DOHH2 (cell line): ENCODE measurements around the gene CHD9NB.
"Not testable (repeated sequence)": the region's sequence is repeated elsewhere in the genome, so short reads cannot be mapped to it uniquely, and the experiment has no call there.

ENCODE experiments used
- H3F3A ChIP-seq: fragments of 200-600 bp; sonication (generic), shearing (Covaris generic); 2 replicates; pipeline ENCODE4 v1.6.0; 2016; ENCODE audit warnings: antibody characterized with exemption, mild to moderate bottlenecking; ENCODE audit not compliant: control insufficient read depth, insufficient read depth
- H3K27ac ChIP-seq: fragments of 200-600 bp; sonication (generic); 2 replicates; pipeline ENCODE4 v1.5.1; 2014; ENCODE audit warnings: low read depth, mild to moderate bottlenecking, low read length, moderate library complexity
- H3K27me3 ChIP-seq: fragments of 200-600 bp; sonication (generic); 2 replicates; pipeline ENCODE4 v1.6.1; 2014; ENCODE audit warnings: mild to moderate bottlenecking, low read length, mixed read lengths; ENCODE audit not compliant: control insufficient read depth
- H3K36me3 ChIP-seq: fragments of 200-600 bp; sonication (generic); 2 replicates; pipeline ENCODE4 v1.6.1; 2014; ENCODE audit warnings: mild to moderate bottlenecking, low read length, moderate library complexity, mixed read lengths; ENCODE audit not compliant: control insufficient read depth
- H3K4me1 ChIP-seq: fragments of 200-600 bp; sonication (generic); 2 replicates; pipeline ENCODE4 v1.6.1; 2014; ENCODE audit warnings: mild to moderate bottlenecking, low read length, mixed read lengths; ENCODE audit not compliant: control insufficient read depth
- H3K4me2 ChIP-seq: fragments of 200-600 bp; sonication (generic); 2 replicates; pipeline ENCODE4 v1.6.0; 2014; ENCODE audit warnings: mild to moderate bottlenecking, low read length, moderate library complexity
- H3K4me3 ChIP-seq: fragments of 200-600 bp; sonication (generic); 2 replicates; pipeline ENCODE4 v1.5.1; 2014; ENCODE audit warnings: mild to moderate bottlenecking, low read length, mixed read lengths
- H3K79me2 ChIP-seq: fragments of 200-600 bp; sonication (generic); 2 replicates; pipeline ENCODE4 v1.6.1; 2014; ENCODE audit warnings: mild to moderate bottlenecking, low read length, mixed read lengths; ENCODE audit not compliant: control insufficient read depth
- H3K9me2 ChIP-seq: fragments of 200-600 bp; sonication (generic); replicated peaks from 2 replicates; pipeline ENCODE4 v1.6.1; 2014; ENCODE audit warnings: mild to moderate bottlenecking, low read length, mixed read lengths; ENCODE audit not compliant: control insufficient read depth
- H3K9me3 ChIP-seq: fragments of 200-600 bp; sonication (generic); 2 replicates; pipeline ENCODE4 v1.6.1; 2014; ENCODE audit warnings: antibody characterized with exemption, low read length, mixed read lengths; ENCODE audit not compliant: control insufficient read depth, insufficient read depth
- H4K20me1 ChIP-seq: fragments of 200-600 bp; sonication (generic); 2 replicates; pipeline ENCODE4 v1.6.0; 2014; ENCODE audit warnings: low read depth, mild to moderate bottlenecking, antibody characterized with exemption, low read length, moderate library complexity; ENCODE audit not compliant: control insufficient read depth, insufficient read depth
- CTCF ChIP-seq: fragments of 200-600 bp; sonication (generic); IDR thresholded peaks from one replicate; pipeline ENCODE4 v1.5.1; 2014; ENCODE audit warnings: antibody characterized with exemption, mild to moderate bottlenecking, low read depth, low read length; ENCODE audit not compliant: poor library complexity, severe bottlenecking
- EZH2phosphoT487 ChIP-seq: fragments of 200-600 bp; sonication (generic); IDR thresholded peaks from 2 replicates; pipeline ENCODE4 v1.6.1; 2017; ENCODE audit warnings: borderline replicate concordance, mild to moderate bottlenecking, antibody characterized with exemption, low read length, moderate library complexity, mixed read lengths

Gene CHD9NB

GRCh38 chr16:53048139-53048915, 4.4 kb downstream of the CHD9NB start:
- Histone ChIP-seq H3K79me2 (no peaks in the 10 kb centered on the region), H3K9me3 (no peaks in the 10 kb centered on the region), H3K4me1 (peaks cover 10% of the 10 kb centered on the region), H4K20me1 (no peaks in the 10 kb centered on the region), H3K9me2 (no peaks in the 10 kb centered on the region), H3K36me3 (no peaks in the 10 kb centered on the region), H3K27me3 (peaks cover 16% of the 10 kb centered on the region; the same call in 1 of the 2 replicates), H3K4me2 (no peak overlapping the region), H3K4me3 (no peak overlapping the region), H3K27ac (no peak overlapping the region), H3F3A (no peaks in the 10 kb centered on the region)
- no peak for TF ChIP-seq CTCF
- no peak for TF ChIP-seq EZH2phosphoT487

DNA sequence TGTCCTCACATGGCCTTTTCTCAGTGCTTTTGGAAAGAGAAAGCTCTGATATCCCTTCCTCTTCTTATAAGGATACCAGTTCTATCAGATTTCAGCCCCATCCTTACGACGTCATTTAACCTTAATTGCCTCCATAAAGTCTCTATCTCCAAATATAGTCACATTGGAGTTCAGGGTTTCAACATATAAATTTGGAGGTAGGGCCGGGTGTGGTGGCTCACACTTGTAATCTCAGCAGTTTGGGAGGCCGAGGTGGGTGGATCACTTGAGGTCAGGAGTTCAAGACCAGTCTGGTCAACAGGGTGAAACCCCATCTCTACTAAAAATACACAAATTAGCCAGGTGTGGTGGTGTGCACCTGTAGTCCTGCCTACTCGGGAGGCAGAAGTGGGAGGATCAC, 5.2 kb downstream of the CHD9NB start:
- H3K36me3 ChIP-seq: not testable (repeated sequence)

DNA sequence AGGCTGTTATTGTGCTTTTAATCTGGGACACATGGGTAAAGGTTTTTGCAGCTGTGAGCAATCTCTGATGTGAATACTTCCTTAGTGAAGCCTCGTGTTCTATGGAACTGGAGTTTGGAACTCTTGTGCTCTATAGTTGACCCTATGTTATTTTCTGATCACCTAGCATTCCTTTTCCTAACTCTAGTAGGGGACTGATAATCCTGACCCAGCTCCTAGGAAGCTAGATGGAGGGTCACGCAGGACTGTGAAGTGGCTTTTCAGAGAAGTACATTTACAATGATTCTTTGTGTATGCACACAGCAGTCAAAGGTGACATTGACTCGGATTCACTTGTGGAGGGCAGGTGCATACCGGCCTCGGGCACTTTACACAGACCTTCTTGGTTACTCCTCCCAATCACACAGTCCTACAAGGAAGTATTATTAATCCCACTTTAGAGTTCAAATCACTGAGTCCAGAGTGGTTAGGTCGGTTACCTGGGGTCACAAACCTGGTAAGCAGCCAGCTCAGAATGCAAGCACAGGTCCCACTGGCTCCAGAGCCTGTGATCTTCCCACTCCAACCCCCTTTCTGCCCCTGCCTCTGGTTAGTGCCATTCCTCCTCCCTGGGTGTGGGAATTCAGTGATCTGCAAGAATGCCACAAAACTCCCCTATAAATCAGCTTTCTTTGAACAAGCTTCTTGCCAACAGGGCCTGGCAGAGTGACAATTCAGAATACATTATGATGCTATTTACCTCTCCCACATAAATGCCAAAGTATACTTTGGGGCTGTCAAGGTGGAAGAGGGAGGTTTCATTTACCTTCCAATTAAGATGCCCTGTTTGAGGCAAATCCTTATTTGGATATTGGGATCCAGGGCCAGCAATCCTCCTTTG, 7.1 kb downstream of the CHD9NB start:
- Histone ChIP-seq H3K27me3 (peaks cover 22% of the 10 kb centered on the region), H3K4me1 (peaks cover 9% of the 10 kb centered on the region), H3K27ac (no peak overlapping the region), H3K9me2 (no peaks in the 10 kb centered on the region), H3F3A (no peaks in the 10 kb centered on the region), H3K36me3 (no peaks in the 10 kb centered on the region), H4K20me1 (no peaks in the 10 kb centered on the region), H3K4me3 (no peak overlapping the region), H3K9me3 (no peaks in the 10 kb centered on the region), H3K4me2 (no peak overlapping the region), H3K79me2 (no peaks in the 10 kb centered on the region)
- TF ChIP-seq CTCF: no peak
- TF ChIP-seq EZH2phosphoT487: no peak

More for the DNA sequence above, 5.2 kb downstream of the CHD9NB start:
- H3K4me1 ChIP-seq, H4K20me1 ChIP-seq, H3K27ac ChIP-seq, H3K4me3 ChIP-seq, H3K79me2 ChIP-seq, H3K9me2 ChIP-seq, H3K9me3 ChIP-seq, H3K4me2 ChIP-seq, H3F3A ChIP-seq: not testable (repeated sequence)
- peaks cover 22% of the 10 kb centered on the region for H3K27me3 ChIP-seq
